IMR-90 (cell line): ENCODE data around the gene EPHB1. TPM values are rescaled to one million over a fixed set of nuclear protein-coding genes. Genes with fewer than 3 reads are reported as not detected.
A peak's percentile ranks its signal among the peaks of the same experiment; 100 is the strongest.

Experiments used
- ATAC-seq: fragments of 200-7000 bp; cut with Tn5 transposase; 2 replicates; pipeline ENCODE4 v1.9.1; 2020; ENCODE audit warnings: low read depth, mild to moderate bottlenecking, moderate library complexity
- BruUV-seq: library from RNA; stranded (reverse); fragments of 400-500 nt; replicated peaks from 2 replicates; lab custom pipeline; 2021; lab: Mats Ljungman, UMichigan
- CTCF ChIA-PET: fragments of 300-600 bp; formaldehyde crosslinking; extraction: SDS; loops from one replicate; lab custom pipeline; 2021; ENCODE audit warnings: antibody characterized with exemption; lab: Yijun Ruan, JAX
- POLR2A ChIA-PET: fragments of 300-600 bp; sonication (Branson Sonifier 250); formaldehyde crosslinking; loops from one replicate; lab custom pipeline; 2022; ENCODE audit warnings: antibody characterized with exemption; ENCODE audit not compliant: unreplicated experiment; lab: Charles Lee
- DNase-seq: peaks from one replicate; pipeline ENCODE4 v3.0.0; 2013
- H2AFZ ChIP-seq: replicated peaks from 2 replicates; pipeline ENCODE3; 2013; ENCODE audit warnings: low read length, mild to moderate bottlenecking; ENCODE audit not compliant: poor library complexity
- H2AK5ac ChIP-seq: 2 replicates; pipeline ENCODE4 v1.6.1; 2013; ENCODE audit warnings: low read depth, low read length, inconsistent platforms
- H2AK9ac ChIP-seq: replicated peaks from 2 replicates; pipeline ENCODE3; 2013; ENCODE audit warnings: mild to moderate bottlenecking, low read depth, low read length, moderate library complexity; ENCODE audit not compliant: poor library complexity
- H2BK120ac ChIP-seq: 2 replicates; pipeline ENCODE4 v1.6.1; 2013; ENCODE audit warnings: low read depth, low read length, inconsistent platforms
- H2BK15ac ChIP-seq: 3 replicates; pipeline ENCODE4 v1.6.1; 2013; ENCODE audit warnings: low read depth, low read length, inconsistent platforms
- H2BK20ac ChIP-seq: 2 replicates; pipeline ENCODE4 v1.6.1; 2013; ENCODE audit warnings: low read depth, mild to moderate bottlenecking, inconsistent platforms, low read length, moderate library complexity
- H2BK5ac ChIP-seq: 2 replicates; pipeline ENCODE4 v1.6.1; 2013; ENCODE audit warnings: mild to moderate bottlenecking, low read depth, low read length, inconsistent platforms; ENCODE audit not compliant: poor library complexity, severe bottlenecking
- H3K14ac ChIP-seq: replicated peaks from 2 replicates; pipeline ENCODE4 v1.6.1; 2013; ENCODE audit warnings: low read depth, low read length, inconsistent platforms
- H3K18ac ChIP-seq: 2 replicates; pipeline ENCODE4 v1.6.1; 2013; ENCODE audit warnings: low read depth, low read length, control low read depth
- H3K23ac ChIP-seq: 2 replicates; pipeline ENCODE4 v1.6.1; 2013; ENCODE audit warnings: low read depth, low read length, inconsistent platforms
- H3K27ac ChIP-seq: 2 replicates; pipeline ENCODE4 v1.5.1; 2013; ENCODE audit warnings: mild to moderate bottlenecking, control low read depth, low read length; ENCODE audit not compliant: insufficient read depth
- H3K27me3 ChIP-seq: 2 replicates; pipeline ENCODE4 v1.6.1; 2013; ENCODE audit warnings: low read length; ENCODE audit not compliant: control insufficient read depth, insufficient read depth
- H3K36me3 ChIP-seq: 2 replicates; pipeline ENCODE4 v1.6.1; 2013; ENCODE audit warnings: low read length, mixed read lengths; ENCODE audit not compliant: control insufficient read depth, insufficient read depth
- H3K4ac ChIP-seq: 2 replicates; pipeline ENCODE4 v1.6.1; 2013; ENCODE audit warnings: low read depth, low read length, inconsistent platforms
- H3K4me1 ChIP-seq: 2 replicates; pipeline ENCODE4 v1.6.1; 2013; ENCODE audit warnings: low read length, mixed read lengths; ENCODE audit not compliant: control insufficient read depth, insufficient read depth
- H3K4me2 ChIP-seq: 2 replicates; pipeline ENCODE4 v1.6.1; 2013; ENCODE audit warnings: low read depth, mild to moderate bottlenecking, control low read depth, low read length, moderate library complexity
- H3K4me3 ChIP-seq: 2 replicates; pipeline ENCODE4 v1.5.1; 2013; ENCODE audit warnings: low read depth, mild to moderate bottlenecking, control low read depth, low read length, moderate library complexity; ENCODE audit not compliant: insufficient read depth
- H3K56ac ChIP-seq: 2 replicates; pipeline ENCODE4 v1.6.1; 2013; ENCODE audit warnings: low read length, inconsistent platforms; ENCODE audit not compliant: insufficient read depth; ENCODE audit errors: extremely low read depth
- H3K79me1 ChIP-seq, 2 experiments: 2 replicates each; pipeline ENCODE4 v1.6.1; 2013; ENCODE audit warnings: low read length in 2 of 2, inconsistent platforms in 1 of 2, low read depth in 1 of 2
- H3K9ac ChIP-seq: 2 replicates; pipeline ENCODE4 v1.6.1; 2013; ENCODE audit warnings: low read depth, low read length, control low read depth
- H3K9me1 ChIP-seq: 2 replicates; pipeline ENCODE4 v1.6.1; 2013; ENCODE audit warnings: low read length, inconsistent platforms; ENCODE audit not compliant: insufficient read depth
- H3K9me3 ChIP-seq: 2 replicates; pipeline ENCODE4 v1.6.1; 2013; ENCODE audit warnings: low read length; ENCODE audit not compliant: control insufficient read depth, insufficient read depth
- H4K20me1 ChIP-seq: 2 replicates; pipeline ENCODE4 v1.6.1; 2013; ENCODE audit warnings: low read length, inconsistent platforms; ENCODE audit not compliant: insufficient read depth
- H4K5ac ChIP-seq: 2 replicates; pipeline ENCODE4 v1.6.1; 2013; ENCODE audit warnings: mild to moderate bottlenecking, low read depth, low read length, control low read depth
- H4K8ac ChIP-seq, 2 experiments: 2 replicates each; pipeline ENCODE4 v1.6.1; 2013; ENCODE audit warnings: low read depth in 2 of 2, low read length in 2 of 2, control low read depth in 1 of 2, inconsistent platforms in 1 of 2
- H4K91ac ChIP-seq: 2 replicates; pipeline ENCODE4 v1.6.1; 2013; ENCODE audit warnings: low read depth, low read length, inconsistent platforms; ENCODE audit not compliant: insufficient read depth
- BHLHE40 ChIP-seq: fragments of 150-350 bp; IDR thresholded peaks from 2 replicates; pipeline ENCODE4 v1.6.1; 2016; ENCODE audit warnings: mild to moderate bottlenecking, low read depth, low read length
- FOS ChIP-seq: fragments of 150-350 bp; IDR thresholded peaks from 2 replicates; pipeline ENCODE4 v1.6.1; 2016; ENCODE audit warnings: low read depth, low read length
- MAZ ChIP-seq: IDR thresholded peaks from 2 replicates; pipeline ENCODE4 v1.6.1; 2012; ENCODE audit warnings: low read depth, mild to moderate bottlenecking, low read length, improper control_type of control experiment, moderate library complexity, borderline replicate concordance
- MXI1 ChIP-seq: IDR thresholded peaks from 2 replicates; pipeline ENCODE4 v1.6.1; 2012; ENCODE audit warnings: low read depth, mild to moderate bottlenecking, low read length, moderate library complexity, borderline replicate concordance
- RCOR1 ChIP-seq: IDR thresholded peaks from 2 replicates; pipeline ENCODE4 v1.6.1; 2012; ENCODE audit warnings: mild to moderate bottlenecking, low read length, improper control_type of control experiment; ENCODE audit not compliant: insufficient replicate concordance
- SMC3 ChIP-seq: fragments of 150-350 bp; IDR thresholded peaks from 2 replicates; pipeline ENCODE4 v1.6.1; 2016; ENCODE audit warnings: low read depth, mild to moderate bottlenecking, antibody characterized with exemption, low read length, moderate library complexity
- WGBS, 2 experiments: methylation state at CpG; one replicate each; pipeline versions ENCODE4 v1.1.5 to v1.1.7; 2013; ENCODE audit warnings: missing lambda C conversion rate in 2 of 2; ENCODE audit not compliant: insufficient read length in 1 of 2; ENCODE audit errors: extremely low coverage in 2 of 2; 5-methylcytosine and 5-hydroxymethylcytosine counted together
- dilution Hi-C: fragments of 300-500 bp; cut with HindIII; formaldehyde crosslinking; loops from one replicate; pipeline ENCODE4 v1.14.3; 2018; ENCODE audit warnings: low sequenced_read_pairs; ENCODE audit not compliant: unreplicated experiment
- in situ Hi-C: fragments of 300-500 bp; cut with MboI; formaldehyde crosslinking; loops from 3 replicates; pipeline ENCODE4 v1.14.3; 2019; ENCODE audit warnings: low sequenced_read_pairs, inconsistent platforms, mixed read lengths
- intact Hi-C: fragments of 100-400 bp; cut with micrococcal nuclease; formaldehyde crosslinking; loops from 2 replicates; pipeline ENCODE4 v1.10.0; 2022
- polyA plus RNA-seq, 3 experiments: library from polyadenylated mRNA; depleted of rRNA; stranded (reverse); fragments of >200 nt; gene quantifications; 2 replicates each; pipeline ENCODE4 v1.2.3, GENCODE V29; 2012; ENCODE audit warnings: low replicate concordance in 1 of 3
- total RNA-seq: library from RNA; depleted of rRNA; stranded (reverse); fragments of >200 nt; gene quantifications from 2 replicates; pipeline ENCODE4 v1.2.3, GENCODE V29; 2012
- TF ChIP-seq, protein P1 (sequence below): conservative IDR thresholded peaks from 2 replicates; pipeline ENCODE4 v1.5.1; 2012; ENCODE audit warnings: mild to moderate bottlenecking, low read depth, low read length, improper control_type of control experiment

EPHB1 gene
- total and polyA plus RNA-seq, 2 of the 4 experiments (the other 2 are of a cell fraction) = 0.17 to 0.36 TPM

DNA sequence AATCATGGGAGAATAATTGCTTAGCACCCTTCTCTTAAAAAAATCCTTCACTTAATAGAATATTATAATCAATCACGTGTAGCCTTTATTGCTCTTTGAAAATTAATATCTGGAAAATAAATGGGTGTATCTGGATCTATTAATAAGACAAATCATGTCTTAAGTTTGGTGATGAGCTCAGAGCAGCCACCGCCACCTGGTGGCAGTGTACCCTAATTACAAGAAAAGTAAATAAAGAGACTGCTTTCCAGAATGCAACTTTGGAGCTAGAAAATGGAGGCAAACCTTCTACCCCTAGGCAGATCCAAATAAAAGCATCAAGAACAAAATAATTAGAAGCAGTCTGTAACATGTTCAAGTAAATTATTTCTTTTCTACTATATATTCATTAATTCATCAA, 43.5 kb downstream of the EPHB1 start:
- DNase-seq (no peak), ATAC-seq (no peak)
- H2BK15ac ChIP-seq = no peak overlapping the region
- no peaks in the 10 kb centered on the region for H3K4me1 ChIP-seq
- no peaks in the 10 kb centered on the region for H3K36me3 ChIP-seq
- TF ChIP-seq FOS (no peak), MAZ (no peak), MXI1 (no peak), BHLHE40 (no peak), SMC3 (peak; percentile 20; the same call in 1 of the 2 replicates), RCOR1 (no peak)
- TF ChIP-seq, protein P1, sequence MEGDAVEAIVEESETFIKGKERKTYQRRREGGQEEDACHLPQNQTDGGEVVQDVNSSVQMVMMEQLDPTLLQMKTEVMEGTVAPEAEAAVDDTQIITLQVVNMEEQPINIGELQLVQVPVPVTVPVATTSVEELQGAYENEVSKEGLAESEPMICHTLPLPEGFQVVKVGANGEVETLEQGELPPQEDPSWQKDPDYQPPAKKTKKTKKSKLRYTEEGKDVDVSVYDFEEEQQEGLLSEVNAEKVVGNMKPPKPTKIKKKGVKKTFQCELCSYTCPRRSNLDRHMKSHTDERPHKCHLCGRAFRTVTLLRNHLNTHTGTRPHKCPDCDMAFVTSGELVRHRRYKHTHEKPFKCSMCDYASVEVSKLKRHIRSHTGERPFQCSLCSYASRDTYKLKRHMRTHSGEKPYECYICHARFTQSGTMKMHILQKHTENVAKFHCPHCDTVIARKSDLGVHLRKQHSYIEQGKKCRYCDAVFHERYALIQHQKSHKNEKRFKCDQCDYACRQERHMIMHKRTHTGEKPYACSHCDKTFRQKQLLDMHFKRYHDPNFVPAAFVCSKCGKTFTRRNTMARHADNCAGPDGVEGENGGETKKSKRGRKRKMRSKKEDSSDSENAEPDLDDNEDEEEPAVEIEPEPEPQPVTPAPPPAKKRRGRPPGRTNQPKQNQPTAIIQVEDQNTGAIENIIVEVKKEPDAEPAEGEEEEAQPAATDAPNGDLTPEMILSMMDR = peak; percentile 10; the same call in 1 of the 2 replicates
- no peak overlapping the region for H2BK5ac ChIP-seq
- H3K18ac ChIP-seq = no peak overlapping the region
- H3K4me2 ChIP-seq = no peak overlapping the region
- H2AK9ac ChIP-seq = no peak overlapping the region
- no CpG with 5 or more reads among the region's 2 CpGs for WGBS, 2 experiments
- no peaks in the 10 kb centered on the region for H3K79me1 ChIP-seq
- no peak overlapping the region for H2BK20ac ChIP-seq
- H3K9ac ChIP-seq = no peak overlapping the region
- H2AFZ ChIP-seq = no peak overlapping the region
- H4K8ac ChIP-seq = no peak overlapping the region
- H2BK120ac ChIP-seq = no peak overlapping the region
- no peaks in the 10 kb centered on the region for H3K27me3 ChIP-seq
- dilution Hi-C loops = no loop called here
- no peak overlapping the region for H3K23ac ChIP-seq
- H3K9me3 ChIP-seq = no peaks in the 10 kb centered on the region
- in situ Hi-C loops = no loop called here
- no peak overlapping the region for H3K56ac ChIP-seq
- no peak overlapping the region for H3K27ac ChIP-seq
- no peak overlapping the region for H3K14ac ChIP-seq
- H2AK5ac ChIP-seq = no peak overlapping the region
- H4K20me1 ChIP-seq = no peaks in the 10 kb centered on the region
- CTCF ChIA-PET = interaction anchor here (1.4 kb wide), 1 partner anchor 237 kb away, joined by 4 read pairs; no protein-coding TSS in a partner anchor
- no peak overlapping the region for H3K4ac ChIP-seq
- no peak overlapping the region for H4K5ac ChIP-seq
- no peak overlapping the region for H4K91ac ChIP-seq
- no TSS peak for BruUV-seq
- no peak overlapping the region for H3K4me3 ChIP-seq
- POLR2A ChIA-PET = no interaction called here
- intact Hi-C loops = no loop called here
- no peaks in the 10 kb centered on the region for H3K9me1 ChIP-seq
